ENCODE results near the gene IBA57.

DNA sequence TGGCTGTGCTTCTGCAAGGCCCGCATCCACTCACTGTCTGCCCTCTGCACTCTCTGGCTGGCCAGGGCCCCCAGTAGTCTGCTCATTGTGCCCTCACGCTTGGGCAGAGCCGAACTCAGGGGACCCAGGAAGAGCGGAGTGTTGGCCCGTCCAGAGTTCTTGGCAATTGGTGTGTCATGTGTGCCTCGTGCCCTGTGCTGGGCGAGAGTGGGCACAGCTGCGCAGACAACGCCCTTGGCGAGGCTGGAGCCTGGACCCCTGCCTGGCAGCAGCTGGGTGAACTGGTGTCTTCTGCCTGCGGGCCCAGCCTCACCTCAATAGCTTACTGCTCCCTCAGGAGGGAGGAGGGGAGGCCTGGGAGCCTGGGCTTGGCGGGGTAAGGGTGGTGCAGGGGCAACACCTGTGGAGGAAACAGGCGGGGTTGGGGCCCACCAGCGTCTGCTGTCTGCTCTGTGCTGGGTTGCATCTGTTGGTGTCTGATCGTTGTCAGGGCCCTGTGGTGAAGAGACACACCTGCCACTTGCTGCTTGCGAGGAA, 23.4 kb upstream of the IBA57 start:
- TF ChIP-seq EZH2 (optimal IDR thresholded peaks at IDR 0.05; ENCODE audit: low read depth, low read length): no peak
- TF ChIP-seq, protein P1, sequence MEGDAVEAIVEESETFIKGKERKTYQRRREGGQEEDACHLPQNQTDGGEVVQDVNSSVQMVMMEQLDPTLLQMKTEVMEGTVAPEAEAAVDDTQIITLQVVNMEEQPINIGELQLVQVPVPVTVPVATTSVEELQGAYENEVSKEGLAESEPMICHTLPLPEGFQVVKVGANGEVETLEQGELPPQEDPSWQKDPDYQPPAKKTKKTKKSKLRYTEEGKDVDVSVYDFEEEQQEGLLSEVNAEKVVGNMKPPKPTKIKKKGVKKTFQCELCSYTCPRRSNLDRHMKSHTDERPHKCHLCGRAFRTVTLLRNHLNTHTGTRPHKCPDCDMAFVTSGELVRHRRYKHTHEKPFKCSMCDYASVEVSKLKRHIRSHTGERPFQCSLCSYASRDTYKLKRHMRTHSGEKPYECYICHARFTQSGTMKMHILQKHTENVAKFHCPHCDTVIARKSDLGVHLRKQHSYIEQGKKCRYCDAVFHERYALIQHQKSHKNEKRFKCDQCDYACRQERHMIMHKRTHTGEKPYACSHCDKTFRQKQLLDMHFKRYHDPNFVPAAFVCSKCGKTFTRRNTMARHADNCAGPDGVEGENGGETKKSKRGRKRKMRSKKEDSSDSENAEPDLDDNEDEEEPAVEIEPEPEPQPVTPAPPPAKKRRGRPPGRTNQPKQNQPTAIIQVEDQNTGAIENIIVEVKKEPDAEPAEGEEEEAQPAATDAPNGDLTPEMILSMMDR (IDR thresholded peaks at IDR 0.05; ENCODE audit: low read length): no peak
